Mesenchymal stem cell (in vitro differentiated cells and primary cell): ENCODE data around the gene PAPPA.

ENCODE experiments used
- DNase-seq: peaks from one replicate; pipeline ENCODE4 v3.0.0-alpha.2; 2013
- H2AFZ ChIP-seq: one replicate; pipeline ENCODE4 v1.6.1; 2013; ENCODE audit warnings: low read depth, mild to moderate bottlenecking, control low read depth, inconsistent platforms, low read length, moderate library complexity
- H2AK5ac ChIP-seq: 2 replicates; pipeline ENCODE4 v1.6.1; 2013; ENCODE audit warnings: low read length, moderate library complexity, mild to moderate bottlenecking, inconsistent platforms; ENCODE audit not compliant: severe bottlenecking
- H2BK120ac ChIP-seq: one replicate; pipeline ENCODE4 v1.6.1; 2013; ENCODE audit warnings: low read depth, mild to moderate bottlenecking, inconsistent platforms, low read length, moderate library complexity
- H2BK12ac ChIP-seq, 2 experiments: one replicate each; pipeline ENCODE4 v1.6.1; 2013; ENCODE audit warnings: inconsistent platforms in 2 of 2, low read length in 2 of 2, mild to moderate bottlenecking in 2 of 2, moderate library complexity in 2 of 2, control low read depth in 1 of 2
- H2BK15ac ChIP-seq: one replicate; pipeline ENCODE4 v1.6.1; 2013; ENCODE audit warnings: mild to moderate bottlenecking, low read depth, inconsistent platforms; ENCODE audit not compliant: poor library complexity, severe bottlenecking
- H2BK5ac ChIP-seq: 2 replicates; pipeline ENCODE4 v1.6.1; 2013; ENCODE audit warnings: low read depth, mild to moderate bottlenecking, low read length, control low read depth, inconsistent platforms; ENCODE audit not compliant: poor library complexity, severe bottlenecking
- H3K14ac ChIP-seq, 2 experiments: one replicate each; pipeline ENCODE4 v1.6.1; 2013; ENCODE audit warnings: inconsistent platforms in 2 of 2, low read length in 2 of 2, control low read depth in 1 of 2, mild to moderate bottlenecking in 1 of 2, moderate library complexity in 1 of 2
- H3K18ac ChIP-seq, 2 experiments: one replicate each; pipeline ENCODE4 v1.6.1; 2013; ENCODE audit warnings: inconsistent platforms in 2 of 2, low read length in 2 of 2, control low read depth in 1 of 2, low read depth in 1 of 2, mild to moderate bottlenecking in 1 of 2
- H3K23ac ChIP-seq, 2 experiments: one replicate each; pipeline ENCODE4 v1.6.1; 2013; ENCODE audit warnings: inconsistent platforms in 2 of 2, low read length in 2 of 2, mild to moderate bottlenecking in 2 of 2, moderate library complexity in 2 of 2, control low read depth in 1 of 2
- H3K27ac ChIP-seq: 2 replicates; pipeline ENCODE4 v1.5.1; 2013; ENCODE audit warnings: mild to moderate bottlenecking, moderate library complexity, low read length, control low read depth, inconsistent platforms; ENCODE audit not compliant: poor library complexity, severe bottlenecking
- H3K27me3 ChIP-seq, 2 experiments: 2 replicates each; pipeline versions ENCODE4 v1.6.1 to v1.7.0; 2013; ENCODE audit warnings: low read length in 2 of 2, mild to moderate bottlenecking in 2 of 2, moderate library complexity in 2 of 2, control low read depth in 1 of 2, inconsistent platforms in 1 of 2; ENCODE audit not compliant: control insufficient read depth in 1 of 2, insufficient read depth in 1 of 2
- H3K36me3 ChIP-seq, 2 experiments: 2 replicates each; pipeline versions ENCODE4 v1.6.1 to v1.7.0; 2013; ENCODE audit warnings: low read length in 2 of 2, control low read depth in 1 of 2, inconsistent platforms in 1 of 2, low read depth in 1 of 2, mild to moderate bottlenecking in 1 of 2; ENCODE audit not compliant: insufficient read depth in 2 of 2, control insufficient read depth in 1 of 2
- H3K4ac ChIP-seq, 2 experiments: one replicate each; pipeline ENCODE4 v1.6.1; 2013; ENCODE audit warnings: inconsistent platforms in 2 of 2, low read length in 2 of 2, mild to moderate bottlenecking in 2 of 2, moderate library complexity in 2 of 2, control low read depth in 1 of 2, low read depth in 1 of 2
- H3K4me1 ChIP-seq: 2 replicates; pipeline ENCODE4 v1.6.1; 2013; ENCODE audit warnings: low read depth, low read length, control low read depth; ENCODE audit not compliant: control insufficient read depth, insufficient read depth
- H3K4me2 ChIP-seq: 2 replicates; pipeline ENCODE4 v1.6.1; 2013; ENCODE audit warnings: low read length, mild to moderate bottlenecking, inconsistent platforms; ENCODE audit not compliant: poor library complexity, severe bottlenecking
- H3K4me3 ChIP-seq, 2 experiments: 2 replicates each; pipeline versions ENCODE4 v1.5.1 to v1.7.0; 2013; ENCODE audit warnings: low read length in 2 of 2, mild to moderate bottlenecking in 2 of 2, control low read depth in 1 of 2, low read depth in 1 of 2; ENCODE audit not compliant: insufficient read depth in 1 of 2
- H3K79me1 ChIP-seq: replicated peaks from 2 replicates; pipeline ENCODE4 v1.6.1; 2013; ENCODE audit warnings: mild to moderate bottlenecking, control low read depth, low read length, inconsistent platforms; ENCODE audit not compliant: poor library complexity, severe bottlenecking
- H3K9ac ChIP-seq: 2 replicates; pipeline ENCODE4 v1.7.0; 2013; ENCODE audit warnings: mild to moderate bottlenecking, low read length, moderate library complexity
- H3K9me3 ChIP-seq: 2 replicates; pipeline ENCODE4 v1.7.0; 2013; ENCODE audit warnings: mild to moderate bottlenecking, low read length; ENCODE audit not compliant: control insufficient read depth
- H4K8ac ChIP-seq: one replicate; pipeline ENCODE4 v1.6.1; 2013; ENCODE audit warnings: inconsistent platforms, mild to moderate bottlenecking, low read length, moderate library complexity
- H4K91ac ChIP-seq: one replicate; pipeline ENCODE4 v1.6.1; 2013; ENCODE audit warnings: mild to moderate bottlenecking, low read length, inconsistent platforms
- WGBS: methylation state at CpG from one replicate; pipeline ENCODE4 v1.1.7; 2013; ENCODE audit warnings: mixed read lengths; 5-methylcytosine and 5-hydroxymethylcytosine counted together

PAPPA gene

DNA sequence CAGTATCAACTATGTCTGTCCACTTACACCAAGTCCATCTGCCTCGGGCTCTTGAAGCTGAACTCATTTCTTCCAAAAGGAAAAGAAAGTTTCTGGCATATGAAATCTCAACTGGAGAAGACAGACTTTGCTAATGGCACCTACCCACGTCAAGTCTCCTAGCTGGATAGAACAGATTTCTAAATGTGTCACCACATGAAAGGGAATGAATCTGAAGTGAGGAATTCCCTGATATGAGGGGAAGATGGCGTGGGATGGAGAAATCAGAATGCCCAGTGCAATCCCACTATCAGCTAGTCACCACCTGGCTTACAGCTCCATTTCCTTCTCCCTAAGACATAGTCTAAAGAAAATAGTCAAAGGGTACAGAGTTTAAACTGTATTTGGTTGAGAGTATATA, 144.7 kb downstream of the PAPPA start:
- Histone ChIP-seq H3K9ac (no peak overlapping the region), H3K27ac (no peak overlapping the region), H3K36me3 (peaks cover 3 to 60% of the 10 kb centered on the region in 2 experiments), H4K91ac (no peak overlapping the region), H3K4ac (no peak overlapping the region), H2BK12ac (no peak overlapping the region), H3K27me3 (no peaks in the 10 kb centered on the region), H3K4me3 (no peak overlapping the region), H3K79me1 (peaks cover 4% of the 10 kb centered on the region), H4K8ac (no peak overlapping the region), H3K4me2 (no peak overlapping the region), H2BK15ac (no peak overlapping the region), H2BK120ac (no peak overlapping the region), H3K23ac (no peak overlapping the region), H3K14ac (no peak overlapping the region), H2BK5ac (no peak overlapping the region), H3K9me3 (no peaks in the 10 kb centered on the region), H3K18ac (no peak overlapping the region), H2AK5ac (peak overlapping the region; percentile 47), H2AFZ (no peak overlapping the region), H3K4me1 (peaks cover 2% of the 10 kb centered on the region)
- 100% methylated on average over 2 of the region's 3 CpGs for WGBS
- DNase-seq = no peak

DNA sequence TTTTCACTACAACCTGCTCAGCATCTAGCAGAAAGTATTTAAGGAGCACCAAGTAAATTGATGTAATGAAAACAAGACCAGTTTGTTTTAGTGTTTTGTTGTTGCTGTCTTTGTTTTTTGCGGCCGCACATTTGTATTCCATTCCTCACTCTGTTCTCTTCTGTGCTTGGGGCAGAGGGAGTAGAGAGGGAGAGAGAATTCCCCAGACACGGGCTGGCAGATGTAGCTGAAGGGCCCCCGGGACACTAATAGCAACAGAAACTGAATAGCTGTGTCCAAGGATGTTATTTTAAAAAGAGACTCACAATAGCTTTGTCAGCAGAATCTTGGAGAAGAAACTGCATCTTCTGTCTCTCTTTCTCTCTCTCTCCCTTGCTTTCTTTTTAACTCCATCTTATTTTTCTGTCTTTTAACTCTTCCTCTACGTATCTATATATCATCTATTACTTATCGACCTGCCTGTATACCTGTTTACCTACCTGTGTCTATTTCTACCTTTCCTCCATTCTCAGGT, 145.3 kb downstream of the PAPPA start:
- Histone ChIP-seq H2AK5ac (no peak overlapping the region), H2BK15ac (no peak overlapping the region), H3K9me3 (no peaks in the 10 kb centered on the region), H4K8ac (no peak overlapping the region), H3K27me3 (no peaks in the 10 kb centered on the region), H3K4ac (no peak overlapping the region), H3K18ac (no peak overlapping the region), H2BK120ac (no peak overlapping the region), H3K9ac (no peak overlapping the region), H3K4me1 (peaks cover 2% of the 10 kb centered on the region), H3K79me1 (peaks cover 2% of the 10 kb centered on the region), H3K4me2 (no peak overlapping the region), H4K91ac (no peak overlapping the region), H2BK5ac (no peak overlapping the region), H2AFZ (no peak overlapping the region), H2BK12ac (no peak overlapping the region), H3K36me3 (peaks cover 6 to 65% of the 10 kb centered on the region in 2 experiments), H3K27ac (no peak overlapping the region), H3K23ac (no peak overlapping the region), H3K14ac (no peak overlapping the region), H3K4me3 (no peak overlapping the region)
- no peak for DNase-seq
- WGBS = 94% methylated on average over 4 of the region's 6 CpGs

DNA sequence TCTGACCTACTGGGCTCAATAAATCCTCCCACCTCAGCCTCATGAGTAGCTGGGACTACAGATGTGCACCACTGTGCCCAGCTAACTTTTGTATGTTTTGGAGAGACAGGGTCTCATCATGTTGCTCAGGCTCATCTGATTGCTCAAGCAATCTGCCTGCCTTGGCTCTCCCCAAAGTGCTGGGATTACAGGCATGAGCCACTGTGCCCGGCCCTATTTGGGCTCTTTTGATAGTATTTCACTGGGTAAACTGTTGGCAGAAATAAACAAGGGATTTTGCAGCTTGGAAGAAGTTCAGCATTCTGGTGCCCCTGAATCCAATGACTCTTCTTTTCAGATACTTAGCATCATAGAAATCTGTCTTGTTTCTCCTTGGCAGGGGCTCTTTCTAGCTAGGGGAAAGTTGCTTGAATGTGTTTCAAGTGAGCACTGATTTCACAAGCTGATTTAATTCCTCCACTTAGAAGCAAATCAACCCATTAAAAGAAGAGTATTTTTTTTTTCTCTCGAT, 146.8 kb downstream of the PAPPA start:
- Histone ChIP-seq H2BK120ac (no peak overlapping the region), H3K79me1 (peaks cover 2% of the 10 kb centered on the region), H3K18ac (no peak overlapping the region), H3K4ac (no peak overlapping the region), H3K9ac (no peak overlapping the region), H3K36me3 (peaks cover 11 to 75% of the 10 kb centered on the region in 2 experiments), H2BK12ac (no peak overlapping the region), H3K4me1 (peaks cover 5% of the 10 kb centered on the region), H4K8ac (no peak overlapping the region), H3K27ac (no peak overlapping the region), H2AK5ac (no peak overlapping the region), H3K4me3 (no peak overlapping the region), H3K4me2 (no peak overlapping the region), H2BK5ac (no peak overlapping the region), H2AFZ (no peak overlapping the region), H2BK15ac (no peak overlapping the region), H3K27me3 (no peaks in the 10 kb centered on the region), H4K91ac (no peak overlapping the region), H3K23ac (no peak overlapping the region), H3K14ac (no peak overlapping the region), H3K9me3 (no peaks in the 10 kb centered on the region)
- no peak for DNase-seq
- 88% methylated on average over 1 of the region's 2 CpGs for WGBS

DNA sequence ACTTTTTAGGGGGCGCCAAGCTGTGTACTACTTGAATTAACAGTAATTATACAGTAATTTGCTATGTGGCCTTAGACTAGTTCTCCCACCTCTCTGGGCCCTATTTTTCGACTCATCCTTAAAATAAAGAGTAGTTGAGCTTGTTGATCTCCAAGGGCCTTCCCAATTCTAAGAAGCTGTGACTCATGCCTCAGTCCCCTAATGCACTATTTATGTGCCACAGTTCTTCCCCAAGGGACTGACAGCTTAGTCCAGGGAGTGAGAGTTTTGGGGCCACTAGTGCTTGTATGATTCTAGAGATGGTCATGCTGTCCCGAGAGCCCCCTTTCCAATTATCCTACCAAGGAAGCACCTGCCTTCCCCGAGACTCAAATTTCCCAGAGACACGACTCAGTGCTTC, 149.7 kb downstream of the PAPPA start:
- H3K14ac ChIP-seq = no peak overlapping the region
- H3K4me1 ChIP-seq = peaks cover 3% of the 10 kb centered on the region
- H3K4ac ChIP-seq = no peak overlapping the region
- peaks cover 11 to 78% of the 10 kb centered on the region in 2 experiments for H3K36me3 ChIP-seq
- H2AFZ ChIP-seq = no peak overlapping the region
- H2AK5ac ChIP-seq = no peak overlapping the region
- H3K18ac ChIP-seq = no peak overlapping the region
- 89% methylated on average over 3 of the region's 5 CpGs for WGBS
- no peak overlapping the region for H3K4me2 ChIP-seq
- no peak overlapping the region for H2BK120ac ChIP-seq
- no peak overlapping the region for H3K9ac ChIP-seq
- no peaks in the 10 kb centered on the region for H3K9me3 ChIP-seq
- H2BK15ac ChIP-seq = no peak overlapping the region
- no peak overlapping the region for H4K91ac ChIP-seq
- no peak overlapping the region for H3K27ac ChIP-seq
- no peak overlapping the region for H2BK5ac ChIP-seq
- no peak overlapping the region for H3K4me3 ChIP-seq
- no peak for DNase-seq
- H4K8ac ChIP-seq = no peak overlapping the region
- H3K27me3 ChIP-seq = no peaks in the 10 kb centered on the region
- no peak overlapping the region for H3K23ac ChIP-seq
- no peak overlapping the region for H2BK12ac ChIP-seq
- no peaks in the 10 kb centered on the region for H3K79me1 ChIP-seq
